ENCODE results near the gene SLC25A51. TPM values are rescaled to one million over a fixed set of nuclear protein-coding genes. Genes with fewer than 3 reads are reported as not detected.

SLC25A51 gene
- total RNA-seq, 1 donor from 2014 or later: 39.6 TPM

- H3K4me3 Mint-ChIP-seq (ENCODE audit: unreplicated experiment): no peak overlapping the region
- FAIRE-seq (no peak), DNase-seq (ENCODE audit: low read depth) (no peak)
- Histone ChIP-seq H3K4me3 (ENCODE audit: insufficient read depth, low read depth, low read length) (no peak overlapping the region), H3K9ac (ENCODE audit: low read length) (no peak overlapping the region), H3K27ac (ENCODE audit: low read depth, low read length) (no peak overlapping the region), H3K4me2 (ENCODE audit: low read length) (no peak overlapping the region), H2AFZ (ENCODE audit: low read depth, low read length) (no peak overlapping the region), H3K27me3 (ENCODE audit: insufficient read depth, low read length) (no peaks in the 10 kb centered on the region), H3K4me1 (ENCODE audit: insufficient read depth, low read length) (peaks cover 41% of the 10 kb centered on the region), H3K79me2 (ENCODE audit: insufficient read depth, low read length) (peaks cover 76% of the 10 kb centered on the region), H4K20me1 (ENCODE audit: insufficient read depth, low read length) (peaks cover 55% of the 10 kb centered on the region), H3K9me3 (ENCODE audit: insufficient read depth, low read depth, low read length) (no peaks in the 10 kb centered on the region), H3K36me3 (ENCODE audit: insufficient read depth, low read length) (no peaks in the 10 kb centered on the region)
- peaks cover 15% of the 10 kb centered on the region for H3K36me3 Mint-ChIP-seq (ENCODE audit: low read depth, unreplicated experiment)
- H3K27ac Mint-ChIP-seq (ENCODE audit: unreplicated experiment): no peak overlapping the region
- H3K9me3 Mint-ChIP-seq (ENCODE audit: unreplicated experiment): peaks cover 2% of the 10 kb centered on the region
- no peaks in the 10 kb centered on the region for H3K27me3 Mint-ChIP-seq (ENCODE audit: low read depth, unreplicated experiment)
- TF ChIP-seq CTCF (IDR thresholded peaks at IDR 0.05; ENCODE audit: insufficient read depth, low read depth, low read length) (no peak), EZH2 (IDR thresholded peaks at IDR 0.05; ENCODE audit: insufficient read depth, low read length) (no peak)
- H3K4me1 Mint-ChIP-seq (ENCODE audit: low read depth, unreplicated experiment): peaks cover 55% of the 10 kb centered on the region
Measured at GRCh38 chr9:37925006-37925405, 21.1 kb upstream of the SLC25A51 start.

- no peaks in the 10 kb centered on the region for H3K9me3 ChIP-seq (ENCODE audit: insufficient read depth, low read depth, low read length)
- Mint-ChIP-seq H3K27ac (ENCODE audit: unreplicated experiment) (no peak overlapping the region), H3K36me3 (ENCODE audit: low read depth, unreplicated experiment) (peaks cover 14% of the 10 kb centered on the region), H3K4me3 (ENCODE audit: unreplicated experiment) (no peak overlapping the region), H3K9me3 (ENCODE audit: unreplicated experiment) (no peaks in the 10 kb centered on the region), H3K27me3 (ENCODE audit: low read depth, unreplicated experiment) (no peaks in the 10 kb centered on the region), H3K4me1 (ENCODE audit: low read depth, unreplicated experiment) (peaks cover 51% of the 10 kb centered on the region)
- peaks cover 54% of the 10 kb centered on the region for H4K20me1 ChIP-seq (ENCODE audit: insufficient read depth, low read length)
- H3K27ac ChIP-seq (ENCODE audit: low read depth, low read length): no peak overlapping the region
- no peak for TF ChIP-seq CTCF (IDR thresholded peaks at IDR 0.05; ENCODE audit: insufficient read depth, low read depth, low read length)
- TF ChIP-seq EZH2 (IDR thresholded peaks at IDR 0.05; ENCODE audit: insufficient read depth, low read length): no peak
- H3K4me1 ChIP-seq (ENCODE audit: insufficient read depth, low read length): peaks cover 36% of the 10 kb centered on the region
- H3K79me2 ChIP-seq (ENCODE audit: insufficient read depth, low read length): peaks cover 75% of the 10 kb centered on the region
- no peak overlapping the region for H3K4me3 ChIP-seq (ENCODE audit: insufficient read depth, low read depth, low read length)
- H3K36me3 ChIP-seq (ENCODE audit: insufficient read depth, low read length): no peaks in the 10 kb centered on the region
- H3K27me3 ChIP-seq (ENCODE audit: insufficient read depth, low read length): no peaks in the 10 kb centered on the region
- H3K4me2 ChIP-seq (ENCODE audit: low read length): no peak overlapping the region
- DNase-seq (ENCODE audit: low read depth): no peak
- H2AFZ ChIP-seq (ENCODE audit: low read depth, low read length): no peak overlapping the region
- FAIRE-seq: no peak
- H3K9ac ChIP-seq (ENCODE audit: low read length): no peak overlapping the region
Measured at GRCh38 chr9:37924538-37924937, 20.6 kb upstream of the SLC25A51 start.

GRCh38 chr9:37923796-37924427, 20.0 kb upstream of the SLC25A51 start:
- Histone ChIP-seq H3K4me3 (ENCODE audit: insufficient read depth, low read depth, low read length) (no peak overlapping the region), H3K9me3 (ENCODE audit: insufficient read depth, low read depth, low read length) (no peaks in the 10 kb centered on the region), H3K9ac (ENCODE audit: low read length) (no peak overlapping the region), H3K4me2 (ENCODE audit: low read length) (no peak overlapping the region), H3K27me3 (ENCODE audit: insufficient read depth, low read length) (no peaks in the 10 kb centered on the region), H4K20me1 (ENCODE audit: insufficient read depth, low read length) (peaks cover 49% of the 10 kb centered on the region), H3K27ac (ENCODE audit: low read depth, low read length) (no peak overlapping the region), H2AFZ (ENCODE audit: low read depth, low read length) (no peak overlapping the region), H3K79me2 (ENCODE audit: insufficient read depth, low read length) (peaks cover 69% of the 10 kb centered on the region), H3K4me1 (ENCODE audit: insufficient read depth, low read length) (peaks cover 30% of the 10 kb centered on the region), H3K36me3 (ENCODE audit: insufficient read depth, low read length) (no peaks in the 10 kb centered on the region)
- TF ChIP-seq EZH2 (IDR thresholded peaks at IDR 0.05; ENCODE audit: insufficient read depth, low read length) (no peak), CTCF (IDR thresholded peaks at IDR 0.05; ENCODE audit: insufficient read depth, low read depth, low read length) (no peak)
- no peak for FAIRE-seq
- H3K4me1 Mint-ChIP-seq (ENCODE audit: low read depth, unreplicated experiment): peaks cover 45% of the 10 kb centered on the region
- peaks cover 14% of the 10 kb centered on the region for H3K36me3 Mint-ChIP-seq (ENCODE audit: low read depth, unreplicated experiment)
- no peak overlapping the region for H3K4me3 Mint-ChIP-seq (ENCODE audit: unreplicated experiment)
- no peak for DNase-seq (ENCODE audit: low read depth)
- H3K27me3 Mint-ChIP-seq (ENCODE audit: low read depth, unreplicated experiment): no peaks in the 10 kb centered on the region
- H3K27ac Mint-ChIP-seq (ENCODE audit: unreplicated experiment): no peak overlapping the region
- no peaks in the 10 kb centered on the region for H3K9me3 Mint-ChIP-seq (ENCODE audit: unreplicated experiment)

Measured in astrocyte (in vitro differentiated cells and primary cell).